Anterior cingulate cortex (tissue), 58 donors: ENCODE data around the gene STPG1.

Experiments used
- DNase-seq, 58 donors: peaks; one replicate each; lab custom pipeline; 2025; lab: John Stamatoyannopoulos, UW

The STPG1 gene

GRCh38 chr1:24374891-24375786, 38.4 kb downstream of the STPG1 start:
- no peak for DNase-seq

GRCh38 chr1:24373710-24374109, 39.9 kb downstream of the STPG1 start:
- no peak for DNase-seq

GRCh38 chr1:24373044-24373443, 40.5 kb downstream of the STPG1 start:
- DNase-seq: no peak

- DNase-seq: no peak
Observed at GRCh38 chr1:24369801-24370200, 43.8 kb downstream of the STPG1 start.

- peak in 2 of 58 donors; percentile 30 to 41 for DNase-seq
Observed at GRCh38 chr1:24369199-24369598, 44.4 kb downstream of the STPG1 start.

GRCh38 chr1:24366707-24367106, 46.9 kb downstream of the STPG1 start:
- no peak for DNase-seq

- DNase-seq: peak in 2 of 58 donors; percentile 25 to 65
Observed at GRCh38 chr1:24364975-24365678, 48.5 kb downstream of the STPG1 start.

GRCh38 chr1:24364605-24364974, 49.0 kb downstream of the STPG1 start:
- peak in 1 of 58 donors; percentile 15 for DNase-seq

- DNase-seq: peak in 3 of 58 donors; percentile 3 to 10 (median 7)
Observed at GRCh38 chr1:24363994-24364393, 49.6 kb downstream of the STPG1 start.

GRCh38 chr1:24362982-24363614, 50.5 kb downstream of the STPG1 start:
- peak in 4 of 58 donors; percentile 3 to 27 (median 16) for DNase-seq

- no peak for DNase-seq
Observed at GRCh38 chr1:24362396-24362795, 51.2 kb downstream of the STPG1 start.

- no peak for DNase-seq
Observed at GRCh38 chr1:24361811-24362210, 51.8 kb downstream of the STPG1 start.

GRCh38 chr1:24360681-24361080, 52.9 kb downstream of the STPG1 start:
- DNase-seq: no peak

- no peak for DNase-seq
Observed at GRCh38 chr1:24357038-24357437, 56.5 kb downstream of the STPG1 start.

GRCh38 chr1:24355466-24355865, 58.1 kb downstream of the STPG1 start:
- no peak for DNase-seq

GRCh38 chr1:24353292-24353891, 60.2 kb downstream of the STPG1 start:
- DNase-seq: no peak

GRCh38 chr1:24351918-24352627, 61.5 kb downstream of the STPG1 start:
- DNase-seq: peak in 1 of 58 donors; percentile 37

GRCh38 chr1:24351247-24351646, 62.3 kb downstream of the STPG1 start:
- no peak for DNase-seq

- peak in 1 of 58 donors; percentile 4 for DNase-seq
Observed at GRCh38 chr1:24349891-24350290, 63.7 kb downstream of the STPG1 start.

GRCh38 chr1:24348196-24348595, 65.4 kb downstream of the STPG1 start:
- DNase-seq: no peak
